CD4-positive, alpha-beta T cell treated with Interleukin-6 for 4 hours (primary cell): ENCODE results near the gene MPC1.
A peak's percentile ranks its signal among the peaks of the same experiment; 100 is the strongest.

ENCODE experiments used
- DNase-seq: peaks from one replicate; pipeline ENCODE4 v3.0.0-alpha.2; 2020; ENCODE audit warnings: mixed read lengths

MPC1 gene

GRCh38 chr6:166382933-166383801, at the start of gene MPC1:
TSS of gene MPC1 (minus strand) at chr6:166382940. CDS start at chr6:166382876, 64 bp downstream.
- peak; percentile 94 for DNase-seq

- DNase-seq = no peak
Measured at GRCh38 chr6:166430269-166430668, 47.5 kb upstream of the MPC1 start.

GRCh38 chr6:166424431-166424830, 41.7 kb upstream of the MPC1 start:
- no peak for DNase-seq

GRCh38 chr6:166423781-166424180, 41.0 kb upstream of the MPC1 start:
- no peak for DNase-seq

GRCh38 chr6:166423051-166423745, 40.5 kb upstream of the MPC1 start:
- DNase-seq = no peak

- no peak for DNase-seq
Measured at GRCh38 chr6:166422201-166422940, 39.6 kb upstream of the MPC1 start.

- no peak for DNase-seq
Measured at GRCh38 chr6:166420351-166420750, 37.6 kb upstream of the MPC1 start.

GRCh38 chr6:166419717-166420116, 37.0 kb upstream of the MPC1 start:
- DNase-seq = no peak

- DNase-seq = peak; percentile 84
Measured at GRCh38 chr6:166419286-166419685, 36.5 kb upstream of the MPC1 start.

GRCh38 chr6:166418691-166419143, 36.0 kb upstream of the MPC1 start:
- peak; percentile 27 for DNase-seq

- DNase-seq = peak; percentile 67
Measured at GRCh38 chr6:166417285-166417691, 34.5 kb upstream of the MPC1 start.

GRCh38 chr6:166415833-166416347, 33.1 kb upstream of the MPC1 start:
- DNase-seq = no peak

GRCh38 chr6:166415306-166415705, 32.6 kb upstream of the MPC1 start:
- peak; percentile 77 for DNase-seq

- DNase-seq = peak; percentile 41
Measured at GRCh38 chr6:166413491-166413951, 30.8 kb upstream of the MPC1 start.

- DNase-seq = no peak
Measured at GRCh38 chr6:166412911-166413384, 30.2 kb upstream of the MPC1 start.

- DNase-seq = no peak
Measured at GRCh38 chr6:166412156-166412910, 29.6 kb upstream of the MPC1 start.

GRCh38 chr6:166411721-166412151, 29.0 kb upstream of the MPC1 start:
- peak; percentile 74 for DNase-seq

GRCh38 chr6:166411271-166411670, 28.5 kb upstream of the MPC1 start:
- peak; percentile 39 for DNase-seq

GRCh38 chr6:166410426-166410935, 27.7 kb upstream of the MPC1 start:
- DNase-seq = no peak

- DNase-seq = no peak
Measured at GRCh38 chr6:166408936-166409755, 26.4 kb upstream of the MPC1 start.

- DNase-seq = no peak
Measured at GRCh38 chr6:166406197-166406596, 23.5 kb upstream of the MPC1 start.
